Stomach (tissue), 9 donors: ENCODE results near the gene NAALADL2. TPM values are rescaled to one million over a fixed set of nuclear protein-coding genes. Genes with fewer than 3 reads are reported as not detected.

ENCODE experiments used
- DNase-seq, 2 donors: peaks; one replicate each; pipeline versions ENCODE4 v3.0.0 to v3.0.0-alpha.2; 2013 to 2019
- H3K27ac ChIP-seq, 5 donors: fragments of 200-600 bp in 4 of 5; sonication (generic) in 4 of 5; one replicate each; pipeline ENCODE4 v1.5.1; 2013 to 2019; ENCODE audit warnings: mild to moderate bottlenecking in 1 of 5, moderate library complexity in 1 of 5
- H3K27me3 ChIP-seq, 3 donors: fragments of 200-600 bp; sonication (generic); one replicate each; pipeline ENCODE4 v1.5.1; 2017 to 2019; ENCODE audit warnings: mixed run types in 1 of 3
- H3K36me3 ChIP-seq, 4 donors: fragments of 200-600 bp; sonication (generic); 1 replicate in 3 of 4; 2 replicates in 1 of 4; pipeline ENCODE4 v1.5.1; 2016 to 2019
- H3K4me1 ChIP-seq, 4 donors: fragments of 200-600 bp; sonication (generic); one replicate each; pipeline ENCODE4 v1.5.1; 2016 to 2019
- H3K4me3 ChIP-seq, 4 donors: fragments of 200-600 bp; sonication (generic) in 3 of 4; one replicate each; pipeline ENCODE4 v1.5.1; 2016 to 2019; ENCODE audit warnings: mild to moderate bottlenecking in 1 of 4
- H3K9me3 ChIP-seq, 4 donors: fragments of 200-600 bp; sonication (generic); one replicate each; pipeline ENCODE4 v1.5.1; 2016 to 2019
- CTCF ChIP-seq, 7 experiments: fragments of 450-650 bp in 4 of 7; fragments of 200-600 bp in 3 of 7; sonication (generic) in 3 of 7; IDR thresholded peaks; one replicate each; pipeline ENCODE4 v1.5.1; 2016 to 2019; ENCODE audit warnings: antibody characterized with exemption in 7 of 7, control low read depth in 2 of 7, mild to moderate bottlenecking in 1 of 7
- EP300 ChIP-seq: sonication (generic); formaldehyde crosslinking; IDR thresholded peaks from one replicate; pipeline ENCODE4 v1.6.1; 2017; ENCODE audit warnings: antibody characterized with exemption
- POLR2A ChIP-seq, 4 donors: fragments of 450-650 bp; IDR thresholded peaks; one replicate each; pipeline ENCODE4 v1.6.1; 2016; ENCODE audit warnings: antibody characterized with exemption in 4 of 4, control low read depth in 2 of 4, mild to moderate bottlenecking in 1 of 4, moderate library complexity in 1 of 4
- POLR2AphosphoS5 ChIP-seq, 3 donors: sonication (generic); formaldehyde crosslinking; IDR thresholded peaks; one replicate each; pipeline ENCODE4 v1.6.1; 2016; ENCODE audit warnings: antibody characterized with exemption in 3 of 3
- WGBS, 5 donors: extraction: QIAGEN DNeasy Blood & Tissue Kit in 3 of 5; methylation state at CpG; one replicate each; pipeline versions ENCODE4 v1.1.5 to v1.1.7; 2013 to 2018; 5-methylcytosine and 5-hydroxymethylcytosine counted together
- intact Hi-C: fragments of 100-400 bp; cut with DNase I; formaldehyde crosslinking; loops from one replicate; pipeline ENCODE4 v1.15.1; 2023; ENCODE audit warnings: low total_unique reads
- polyA plus RNA-seq, 3 donors: library from polyadenylated mRNA; stranded (reverse); fragments of 200-250 nt; gene quantifications; one replicate each; pipeline ENCODE4 v1.2.3, GENCODE V29; 2013
- total RNA-seq, 5 donors: library from RNA; depleted of rRNA; stranded (reverse); fragments of >200 nt; gene quantifications; one replicate each; pipeline versions ENCODE4 v1.1.0 to v1.2.3, GENCODE V29; 2014 to 2016
- donor health status: healthy with polysubstance abuse.
- donor health status: Bipolar disorder and iron deficiency.
- donor health status: healthy.

Gene NAALADL2
- total and polyA plus RNA-seq, 8 donors = 0.58 to 43.7 (median 5.4) TPM

GRCh38 chr3:175340338-175341015, 481.3 kb downstream of the NAALADL2 start:
- H3K9me3 ChIP-seq = no peaks in the 10 kb centered on the region
- 90 to 94% (median 91%) methylated on average over 2 of the region's 2 CpGs for WGBS, 5 donors
- intact Hi-C loops = no loop called here
- peaks cover 0 to 16% (median 10%) of the 10 kb centered on the region in 4 donors for H3K4me1 ChIP-seq
- H3K27me3 ChIP-seq = no peaks in the 10 kb centered on the region
- no peak overlapping the region for H3K4me3 ChIP-seq
- no peak overlapping the region for H3K27ac ChIP-seq
- DNase-seq = no peak
- H3K36me3 ChIP-seq = no peaks in the 10 kb centered on the region
- TF ChIP-seq POLR2AphosphoS5 (IDR thresholded peaks at IDR 0.05) = no peak
- TF ChIP-seq POLR2A (IDR thresholded peaks at IDR 0.05) = no peak
- TF ChIP-seq EP300 = no peak
- no peak for TF ChIP-seq CTCF (IDR thresholded peaks at IDR 0.05)

- H3K4me3 ChIP-seq = no peak overlapping the region
- no peak overlapping the region for H3K27ac ChIP-seq
- no peak for DNase-seq
- 40 to 62% (median 51%) methylated on average over 3 of the region's 3 CpGs for WGBS, 5 donors
- H3K9me3 ChIP-seq = no peaks in the 10 kb centered on the region
- H3K27me3 ChIP-seq = no peaks in the 10 kb centered on the region
- H3K4me1 ChIP-seq = peaks cover 0 to 20% (median 12%) of the 10 kb centered on the region in 4 donors
- no peak for TF ChIP-seq POLR2AphosphoS5 (IDR thresholded peaks at IDR 0.05)
- TF ChIP-seq EP300 = no peak
- no peaks in the 10 kb centered on the region for H3K36me3 ChIP-seq
- intact Hi-C loops = no loop called here
Measured at GRCh38 chr3:175342196-175342595, 483.1 kb downstream of the NAALADL2 start.

- no peak for DNase-seq
- TF ChIP-seq POLR2A (IDR thresholded peaks at IDR 0.05) = no peak
- WGBS, 5 donors = 48 to 96% (median 73%) methylated on average over 3 of the region's 3 CpGs
Measured at GRCh38 chr3:175343946-175344345, 484.8 kb downstream of the NAALADL2 start.

DNA sequence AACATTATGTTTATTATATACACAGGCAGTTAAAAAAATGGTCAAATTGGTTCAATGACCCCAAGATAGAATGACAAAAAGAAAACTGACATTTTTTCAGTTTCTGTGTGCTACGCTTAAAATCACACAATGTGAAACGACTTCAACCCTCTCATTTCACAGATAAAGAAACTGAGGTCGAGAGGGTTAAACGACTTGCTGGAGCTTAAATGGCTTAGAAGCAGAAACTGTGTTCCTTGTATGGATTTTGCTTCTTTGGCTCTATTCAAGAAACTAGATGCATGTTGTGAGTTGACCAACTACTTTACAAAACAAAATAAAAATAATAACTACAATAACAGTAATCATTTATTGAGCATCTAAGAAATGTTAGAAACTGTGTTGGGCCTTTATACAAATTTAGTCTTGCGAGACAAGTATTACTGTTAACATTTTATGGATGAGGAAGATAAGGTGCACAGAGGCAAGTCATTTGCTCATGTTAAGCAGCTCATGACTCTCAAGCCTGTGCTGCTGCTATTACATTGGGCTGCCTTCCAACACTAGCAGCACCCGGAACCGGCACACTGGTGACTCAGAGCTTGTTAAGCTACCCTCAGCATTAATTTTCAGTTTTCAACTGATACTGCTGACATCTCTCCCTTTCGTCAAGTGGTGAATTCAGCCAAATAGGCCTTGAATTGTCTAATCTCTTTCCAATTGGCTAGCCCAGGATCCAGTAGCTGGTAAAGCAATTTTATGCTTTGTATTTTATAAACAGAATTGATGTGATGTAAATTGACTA, 487.6 kb downstream of the NAALADL2 start:
- Histone ChIP-seq H3K27ac (peak overlapping the region in 1 of 5 donors; percentile 21), H3K9me3 (no peaks in the 10 kb centered on the region), H3K27me3 (no peaks in the 10 kb centered on the region), H3K4me1 (peaks cover 0 to 11% (median 4%) of the 10 kb centered on the region in 4 donors), H3K4me3 (no peak overlapping the region), H3K36me3 (no peaks in the 10 kb centered on the region)
- 41 to 55% (median 45%) methylated on average over 8 of the region's 8 CpGs for WGBS, 5 donors
- intact Hi-C loops = no loop called here
- DNase-seq = peak; percentile 65 to 74
- no peak for TF ChIP-seq CTCF (IDR thresholded peaks at IDR 0.05)
- no peak for TF ChIP-seq EP300
- no peak for TF ChIP-seq POLR2A (IDR thresholded peaks at IDR 0.05)
- TF ChIP-seq POLR2AphosphoS5 (IDR thresholded peaks at IDR 0.05) = peak in 1 of 3 donors; percentile 37

More at GRCh38 chr3:175343946-175344345, 484.8 kb downstream of the NAALADL2 start:
- no peak overlapping the region for H3K4me3 ChIP-seq
- H3K27ac ChIP-seq = no peak overlapping the region
- no peaks in the 10 kb centered on the region for H3K27me3 ChIP-seq
- H3K4me1 ChIP-seq = peaks cover 0 to 17% (median 9%) of the 10 kb centered on the region in 4 donors
- no peaks in the 10 kb centered on the region for H3K36me3 ChIP-seq
- no peaks in the 10 kb centered on the region for H3K9me3 ChIP-seq
- intact Hi-C loops = no loop called here

DNA sequence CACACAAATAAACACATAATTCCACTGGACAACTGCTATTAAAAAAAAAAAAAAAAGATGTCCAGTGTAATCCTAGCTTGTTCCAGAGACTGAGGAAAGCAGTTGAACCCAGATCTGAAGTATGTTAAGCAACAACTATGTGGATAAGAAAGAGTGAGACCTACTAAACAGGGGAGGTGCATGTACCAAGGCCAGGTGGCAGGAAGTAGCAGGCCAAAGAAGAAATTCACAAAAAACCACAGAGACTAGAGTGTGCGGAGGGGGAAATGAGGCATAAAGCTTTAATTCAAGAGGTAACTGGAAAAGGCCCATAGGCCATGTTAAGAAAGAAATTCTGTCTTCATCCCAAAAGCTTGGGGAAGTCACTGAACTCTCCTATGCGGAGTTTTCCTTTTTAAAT, 490.0 kb downstream of the NAALADL2 start:
- Histone ChIP-seq H3K9me3 (no peaks in the 10 kb centered on the region), H3K4me3 (no peak overlapping the region), H3K36me3 (no peaks in the 10 kb centered on the region), H3K4me1 (peaks cover 0 to 11% (median 4%) of the 10 kb centered on the region in 4 donors), H3K27me3 (no peaks in the 10 kb centered on the region), H3K27ac (no peak overlapping the region)
- 84 to 97% (median 90%) methylated on average over 2 of the region's 2 CpGs for WGBS, 5 donors
- DNase-seq = no peak
- intact Hi-C loops = no loop called here
- no peak for TF ChIP-seq POLR2A (IDR thresholded peaks at IDR 0.05)
- no peak for TF ChIP-seq CTCF (IDR thresholded peaks at IDR 0.05)
- no peak for TF ChIP-seq POLR2AphosphoS5 (IDR thresholded peaks at IDR 0.05)
- TF ChIP-seq EP300 = no peak
